A673 (cell line): ENCODE measurements around the gene VTI1B. TPM values are rescaled to one million over a fixed set of nuclear protein-coding genes. Genes with fewer than 3 reads are reported as not detected.
"Not testable (repeated sequence)": the region's sequence is repeated elsewhere in the genome, so short reads cannot be mapped to it uniquely, and the experiment has no call there.

Source experiments
- BruUV-seq: library from RNA; stranded (reverse); fragments of 400-500 nt; replicated peaks from 2 replicates; lab custom pipeline; 2021; lab: Mats Ljungman, UMichigan
- CTCF ChIA-PET: fragments of 300-600 bp; sonication (Branson Sonifier 250); formaldehyde crosslinking; loops from one replicate; lab custom pipeline; 2022; ENCODE audit warnings: antibody characterized with exemption; lab: Charles Lee
- POLR2A ChIA-PET: fragments of 300-600 bp; sonication (Branson Sonifier 250); formaldehyde crosslinking; loops from one replicate; lab custom pipeline; 2022; ENCODE audit warnings: antibody characterized with exemption; ENCODE audit not compliant: low non-redundant PET; lab: Charles Lee
- DNase-seq: peaks from one replicate; pipeline ENCODE4 v3.0.0-alpha.2; 2015; ENCODE audit warnings: low spot score
- H3K27ac ChIP-seq: fragments of 200-600 bp; sonication (generic); 2 replicates; pipeline ENCODE4 v1.5.1; 2016; ENCODE audit warnings: mixed run types, low read depth, mild to moderate bottlenecking, mixed read lengths, antibody characterized with exemption, low read length; ENCODE audit not compliant: poor library complexity, severe bottlenecking
- H3K27me3 ChIP-seq: fragments of 200-600 bp; sonication (generic); replicated peaks from 2 replicates; pipeline ENCODE4 v1.6.1; 2017; ENCODE audit warnings: mixed run types, low read depth, mild to moderate bottlenecking, mixed read lengths, antibody characterized with exemption, low read length; ENCODE audit not compliant: insufficient read depth, poor library complexity
- H3K36me3 ChIP-seq: fragments of 200-600 bp; sonication (generic); 2 replicates; pipeline ENCODE4 v1.6.1; 2016; ENCODE audit warnings: mixed run types, mild to moderate bottlenecking, mixed read lengths, antibody characterized with exemption, low read length; ENCODE audit not compliant: insufficient read depth, poor library complexity, severe bottlenecking
- H3K4me1 ChIP-seq: fragments of 200-600 bp; sonication (generic); 2 replicates; pipeline ENCODE4 v1.6.1; 2017; ENCODE audit warnings: mixed run types, mild to moderate bottlenecking, mixed read lengths, antibody characterized with exemption, low read length; ENCODE audit not compliant: insufficient read depth, poor library complexity, severe bottlenecking
- H3K4me3 ChIP-seq: fragments of 200-600 bp; sonication (generic); 2 replicates; pipeline ENCODE4 v1.5.1; 2016; ENCODE audit warnings: low read depth, mixed run types, mild to moderate bottlenecking, mixed read lengths, low read length; ENCODE audit not compliant: poor library complexity, severe bottlenecking
- H3K9me3 ChIP-seq: fragments of 200-600 bp; sonication (generic); 2 replicates; pipeline ENCODE4 v1.6.1; 2016; ENCODE audit warnings: mixed run types, low read depth, mild to moderate bottlenecking, mixed read lengths, antibody characterized with exemption, low read length; ENCODE audit not compliant: poor library complexity, severe bottlenecking
- CTCF ChIP-seq: fragments of 300-800, 200-600 bp; sonication (generic); conservative IDR thresholded peaks from 2 replicates; pipeline ENCODE4 v1.5.1; 2017; ENCODE audit warnings: low read depth, mild to moderate bottlenecking, antibody characterized with exemption, low read length, moderate library complexity, mixed read lengths
- EZH2 ChIP-seq: fragments of 200-600 bp; sonication (generic); IDR thresholded peaks from 2 replicates; pipeline ENCODE4 v1.6.1; 2017; ENCODE audit warnings: borderline replicate concordance, low read depth, mild to moderate bottlenecking, mixed read lengths, antibody characterized with exemption, low read length; ENCODE audit not compliant: poor library complexity, severe bottlenecking
- intact Hi-C: fragments of 100-400 bp; cut with micrococcal nuclease; formaldehyde crosslinking; loops from one replicate; pipeline ENCODE4 v1.10.0; 2022; ENCODE audit not compliant: unreplicated experiment
- total RNA-seq: library from RNA; stranded (reverse); gene quantifications from 2 replicates; pipeline ENCODE4 v1.2.3, GENCODE V29; 2021

Gene VTI1B
- total RNA-seq, 1 experiment from 2014 or later, result 123 TPM

GRCh38 chr14:67630186-67630585 is 44.2 kb downstream of the VTI1B start:
- H3K9me3 ChIP-seq, result no peaks in the 10 kb centered on the region
- no TSS peak for BruUV-seq
- no peak for TF ChIP-seq EZH2
- no peak for TF ChIP-seq CTCF
- no peaks in the 10 kb centered on the region for H3K27me3 ChIP-seq
- no peak for DNase-seq
- H3K27ac ChIP-seq, result no peak overlapping the region
- CTCF ChIA-PET, result no interaction called here
- no peaks in the 10 kb centered on the region for H3K4me1 ChIP-seq
- H3K36me3 ChIP-seq, result no peaks in the 10 kb centered on the region
- H3K4me3 ChIP-seq, result no peak overlapping the region
- intact Hi-C loops, result no loop called here
- POLR2A ChIA-PET, result no interaction called here

GRCh38 chr14:67627519-67627918 is 46.9 kb downstream of the VTI1B start:
- no peak for TF ChIP-seq EZH2
- TF ChIP-seq CTCF, result no peak
- no peak for DNase-seq
- no TSS peak for BruUV-seq
- intact Hi-C loops, result no loop called here
- ChIA-PET CTCF (no interaction called here), POLR2A (interaction anchor here (0.5 kb wide), 1 partner anchor 8 kb away, joined by 3 read pairs; no protein-coding TSS in a partner anchor)
- H3K4me3 ChIP-seq, result no peak overlapping the region
- H3K27ac ChIP-seq, result no peak overlapping the region
- no peaks in the 10 kb centered on the region for H3K27me3 ChIP-seq
- H3K9me3 ChIP-seq, result no peaks in the 10 kb centered on the region
- peaks cover 9% of the 10 kb centered on the region for H3K4me1 ChIP-seq
- H3K36me3 ChIP-seq, result no peaks in the 10 kb centered on the region

DNA sequence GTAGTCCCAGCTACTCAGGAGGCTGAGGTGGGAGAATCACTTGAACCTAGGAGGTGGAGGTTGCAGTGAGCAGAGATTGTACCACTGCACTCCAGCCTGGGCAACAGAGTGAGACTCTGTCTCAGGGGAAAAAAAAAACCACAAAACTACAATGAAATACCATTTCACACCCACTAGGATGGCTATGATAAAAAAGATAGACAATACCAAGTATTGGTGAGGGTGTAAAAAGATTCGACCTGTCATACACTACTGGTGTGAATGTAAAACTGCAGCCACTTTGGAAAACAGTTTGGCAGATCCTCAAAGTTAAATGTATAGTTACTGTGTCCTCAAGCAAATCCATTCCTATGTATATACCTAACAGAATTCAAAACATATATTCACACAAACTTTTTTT is 48.3 kb downstream of the VTI1B start:
- BruUV-seq, H3K4me3 ChIP-seq, CTCF ChIA-PET, H3K27ac ChIP-seq, H3K9me3 ChIP-seq, H3K36me3 ChIP-seq, intact Hi-C loops, POLR2A ChIA-PET, DNase-seq, H3K27me3 ChIP-seq: not testable (repeated sequence)
- peaks cover 16% of the 10 kb centered on the region for H3K4me1 ChIP-seq

GRCh38 chr14:67623114-67623513 is 51.3 kb downstream of the VTI1B start:
- Histone ChIP-seq H3K36me3 (no peaks in the 10 kb centered on the region), H3K9me3 (no peaks in the 10 kb centered on the region), H3K4me3 (no peak overlapping the region), H3K27ac (peak overlapping the region; percentile 47), H3K27me3 (no peaks in the 10 kb centered on the region), H3K4me1 (peaks cover 31% of the 10 kb centered on the region)
- TF ChIP-seq CTCF (no peak), EZH2 (no peak)
- ChIA-PET POLR2A (interaction anchor here (0.7 kb wide), 1 partner anchor 19 kb away, joined by 4 read pairs; no protein-coding TSS in a partner anchor), CTCF (interaction anchor here (1.1 kb wide), 1 partner anchor 44 kb away, joined by 5 read pairs; no protein-coding TSS in a partner anchor)
- BruUV-seq, result no TSS peak
- intact Hi-C loops, result no loop called here
- DNase-seq, result peak; percentile 28
